Prostate gland (tissue), 2 donors: ENCODE results near the gene CRADD.

Experiments used
- CTCF ChIP-seq, 4 experiments: fragments of 200-600 bp in 2 of 4; fragments of 450-650 bp in 2 of 4; sonication (generic) in 2 of 4; IDR thresholded peaks; 1 replicate in 3 of 4; 2 replicates in 1 of 4; pipeline ENCODE4 v1.5.1; 2016 to 2019; ENCODE audit warnings: antibody characterized with exemption in 4 of 4, mild to moderate bottlenecking in 2 of 4, moderate library complexity in 2 of 4
- POLR2AphosphoS5 ChIP-seq: sonication (generic); formaldehyde crosslinking; IDR thresholded peaks from one replicate; pipeline ENCODE4 v1.6.1; 2017; ENCODE audit warnings: antibody characterized with exemption

DNA sequence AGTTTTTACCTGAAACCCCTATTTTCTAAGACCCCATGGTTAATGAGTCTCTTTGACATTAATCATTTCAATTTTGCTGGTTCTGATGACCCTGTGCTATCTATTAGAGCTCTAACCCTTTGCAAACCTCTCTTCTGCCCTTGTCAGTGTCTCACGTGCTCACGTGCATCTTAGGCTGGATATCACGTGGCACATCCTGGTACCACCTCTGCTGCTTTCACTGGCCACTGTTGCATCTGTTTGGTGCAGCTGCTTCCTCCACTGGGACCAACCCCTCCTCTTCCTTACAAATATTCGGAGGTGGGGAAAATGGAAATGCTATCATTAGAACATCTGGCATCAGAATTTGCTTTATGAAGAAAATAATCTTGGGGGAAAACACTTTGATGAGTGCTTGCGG is 119.6 kb downstream of the CRADD start:
- no peak for TF ChIP-seq CTCF (IDR thresholded peaks at IDR 0.05)
- TF ChIP-seq POLR2AphosphoS5: no peak
